Esophagus squamous epithelium (tissue), 4 donors: ENCODE measurements around the gene MYO1D.

Experiments used
- POLR2A ChIP-seq, 4 donors: fragments of 450-650 bp; IDR thresholded peaks; one replicate each; pipeline ENCODE4 v1.6.1; 2017; ENCODE audit warnings: antibody characterized with exemption in 4 of 4, mild to moderate bottlenecking in 4 of 4, moderate library complexity in 3 of 4
- TF ChIP-seq, protein P1 (sequence below), 6 experiments: fragments of 450-650 bp in 4 of 6; fragments of 200-600 bp in 2 of 6; sonication (generic) in 2 of 6; IDR thresholded peaks; one replicate each; pipeline ENCODE4 v1.5.1; 2016 to 2019; ENCODE audit warnings: antibody characterized with exemption in 6 of 6, mild to moderate bottlenecking in 4 of 6, moderate library complexity in 4 of 6

DNA sequence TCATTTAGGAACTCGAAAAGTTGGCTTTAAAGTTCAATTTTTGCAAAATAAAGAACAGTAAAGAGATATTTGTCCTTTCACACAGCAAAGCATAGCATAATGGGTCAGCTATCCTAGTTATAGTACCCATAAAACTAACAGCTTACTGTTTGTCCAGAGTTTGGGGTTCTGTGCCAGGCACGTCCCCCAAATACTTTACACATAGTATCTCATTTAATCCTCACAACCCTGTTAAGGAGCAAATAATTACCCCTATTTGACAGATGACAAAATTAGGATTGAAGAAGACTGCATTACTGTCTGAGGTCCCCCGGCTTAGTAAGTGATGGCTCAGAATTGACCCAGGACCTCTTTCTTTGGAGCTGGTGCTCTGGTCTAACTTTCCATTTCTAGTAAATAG, 52.6 kb downstream of the MYO1D start:
- TF ChIP-seq, protein P1, sequence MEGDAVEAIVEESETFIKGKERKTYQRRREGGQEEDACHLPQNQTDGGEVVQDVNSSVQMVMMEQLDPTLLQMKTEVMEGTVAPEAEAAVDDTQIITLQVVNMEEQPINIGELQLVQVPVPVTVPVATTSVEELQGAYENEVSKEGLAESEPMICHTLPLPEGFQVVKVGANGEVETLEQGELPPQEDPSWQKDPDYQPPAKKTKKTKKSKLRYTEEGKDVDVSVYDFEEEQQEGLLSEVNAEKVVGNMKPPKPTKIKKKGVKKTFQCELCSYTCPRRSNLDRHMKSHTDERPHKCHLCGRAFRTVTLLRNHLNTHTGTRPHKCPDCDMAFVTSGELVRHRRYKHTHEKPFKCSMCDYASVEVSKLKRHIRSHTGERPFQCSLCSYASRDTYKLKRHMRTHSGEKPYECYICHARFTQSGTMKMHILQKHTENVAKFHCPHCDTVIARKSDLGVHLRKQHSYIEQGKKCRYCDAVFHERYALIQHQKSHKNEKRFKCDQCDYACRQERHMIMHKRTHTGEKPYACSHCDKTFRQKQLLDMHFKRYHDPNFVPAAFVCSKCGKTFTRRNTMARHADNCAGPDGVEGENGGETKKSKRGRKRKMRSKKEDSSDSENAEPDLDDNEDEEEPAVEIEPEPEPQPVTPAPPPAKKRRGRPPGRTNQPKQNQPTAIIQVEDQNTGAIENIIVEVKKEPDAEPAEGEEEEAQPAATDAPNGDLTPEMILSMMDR (IDR thresholded peaks at IDR 0.05) = no peak
- TF ChIP-seq POLR2A (IDR thresholded peaks at IDR 0.05) = no peak
